Right forelimb (tissue), 1 donor: ENCODE results near the gene MYH11.
"Not testable (repeated sequence)": the region's sequence is repeated elsewhere in the genome, so short reads cannot be mapped to it uniquely, and the experiment has no call there.

Experiments
- DNase-seq: peaks from one replicate; pipeline ENCODE4 v3.0.0-alpha.2; 2018

The MYH11 gene

DNA sequence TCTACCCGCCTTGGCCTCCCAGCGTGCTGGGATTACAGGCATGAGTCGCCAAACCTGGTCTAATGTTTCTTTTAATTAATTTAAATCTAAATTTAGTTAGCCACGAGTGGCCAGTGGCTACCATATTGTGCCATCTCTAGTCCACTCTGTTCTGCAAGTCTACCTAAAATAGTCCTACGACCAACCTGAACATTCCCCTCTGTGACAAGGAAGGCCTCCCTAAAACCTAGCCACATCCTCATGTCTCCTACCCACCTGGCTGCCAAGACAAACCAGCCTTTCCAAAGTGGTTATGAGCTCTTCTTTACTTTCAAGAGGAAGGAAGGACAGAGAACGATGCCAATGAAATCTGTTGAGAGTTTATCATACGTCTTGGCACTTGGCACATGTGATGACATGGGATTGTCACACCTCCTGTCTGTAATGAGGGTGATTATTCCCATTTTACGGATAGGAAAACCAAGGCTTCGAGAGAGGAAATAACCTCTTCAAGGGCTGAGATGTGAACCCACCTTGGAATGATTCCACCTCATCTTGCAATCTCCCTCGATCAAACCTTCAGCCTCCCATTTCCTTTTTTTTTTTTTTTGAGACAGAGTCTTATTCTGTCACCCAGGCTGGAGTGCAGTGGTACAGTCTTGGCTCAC lies 19.7 kb downstream of the MYH11 start:
- no peak for DNase-seq

DNA sequence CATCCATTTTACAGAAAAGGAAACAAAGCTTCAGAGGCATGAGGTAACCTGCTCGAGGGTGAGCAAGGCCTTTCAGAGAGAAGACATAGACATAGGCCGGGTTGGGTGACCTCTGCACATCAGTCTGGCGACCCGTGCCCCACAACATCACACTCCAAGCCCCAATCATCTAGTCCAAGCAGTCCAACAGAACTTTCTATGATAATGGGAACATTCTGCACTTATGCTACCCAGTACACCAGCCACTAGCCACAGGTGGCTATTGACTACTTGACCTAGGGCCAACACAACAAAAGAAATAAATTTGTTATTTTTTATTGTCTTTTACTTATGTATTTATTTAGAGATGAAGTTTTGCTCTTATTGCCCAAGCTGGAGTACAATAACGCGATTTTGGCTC lies 20.8 kb downstream of the MYH11 start:
- no peak for DNase-seq

DNA sequence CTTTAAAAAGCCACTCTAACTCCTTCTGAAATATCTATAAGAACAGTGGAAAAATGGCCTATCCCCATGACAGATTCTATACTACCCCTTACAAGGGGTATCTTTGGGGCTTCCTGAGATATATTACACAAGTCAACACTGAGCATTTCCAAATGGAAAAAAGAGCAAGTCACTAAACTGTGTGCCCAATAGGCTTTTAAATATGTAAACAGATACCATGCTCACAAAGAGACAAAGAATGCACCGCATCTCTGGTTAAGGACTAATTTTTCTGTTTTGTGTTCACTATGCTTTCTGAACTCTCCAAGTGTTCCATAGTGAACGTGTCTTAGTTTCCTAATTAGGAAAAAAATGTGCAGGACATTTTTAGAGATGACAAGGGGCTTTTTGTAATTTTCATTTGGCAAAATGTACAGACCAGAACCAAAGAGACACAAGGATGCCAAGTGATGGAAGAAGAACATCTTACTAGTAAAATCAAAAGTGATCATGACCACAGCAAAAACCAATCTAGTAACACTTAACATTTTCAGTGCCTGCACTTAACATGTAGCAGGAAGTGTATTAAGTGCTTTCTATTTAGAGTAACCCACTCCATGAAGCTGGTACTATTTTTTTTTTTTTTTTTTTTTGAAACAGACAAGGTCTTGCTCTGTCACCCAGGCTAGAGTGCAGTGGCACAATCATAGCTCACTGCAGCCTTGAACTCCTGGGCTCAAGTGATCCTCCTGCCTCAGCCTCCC lies 21.5 kb downstream of the MYH11 start:
- no peak for DNase-seq

DNA sequence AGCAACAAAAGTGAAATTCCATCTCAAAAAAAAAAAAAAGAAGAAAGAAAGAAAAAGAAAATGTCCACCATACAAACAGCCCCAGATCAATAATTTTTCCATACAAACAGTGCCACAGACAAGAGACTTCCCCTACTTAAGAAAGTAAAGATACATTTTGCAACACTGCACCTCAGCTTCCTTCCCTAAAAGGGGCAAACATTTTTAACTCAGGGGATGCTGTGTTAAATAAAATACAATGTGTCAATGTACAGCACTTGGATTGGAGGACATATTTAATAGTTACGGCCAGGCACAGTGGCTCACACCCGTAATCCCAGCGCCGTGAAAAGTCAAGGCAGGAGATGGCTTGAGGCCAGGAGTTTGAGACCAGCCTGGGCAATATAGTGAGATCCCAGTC lies 22.3 kb downstream of the MYH11 start:
- DNase-seq, result no peak

DNA sequence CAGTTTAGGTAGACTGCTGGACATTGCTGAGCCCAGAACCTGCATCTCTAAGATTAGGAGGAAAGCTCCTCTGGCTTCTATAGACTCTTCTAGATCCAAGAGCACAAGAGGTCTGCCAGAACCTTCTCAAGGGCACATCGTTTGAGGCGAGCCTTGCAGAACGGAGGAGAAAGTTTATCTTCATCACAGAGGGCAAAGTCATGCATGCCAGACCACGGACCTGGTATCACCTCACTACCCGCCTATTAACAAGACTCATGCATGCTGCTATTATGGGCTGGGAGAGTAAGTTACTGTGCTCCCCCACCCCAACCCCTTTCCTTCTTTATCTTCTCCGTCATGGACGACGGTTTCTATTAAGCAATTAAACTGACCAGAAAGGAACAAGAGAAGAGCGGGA lies 23.3 kb downstream of the MYH11 start:
- no peak for DNase-seq

DNA sequence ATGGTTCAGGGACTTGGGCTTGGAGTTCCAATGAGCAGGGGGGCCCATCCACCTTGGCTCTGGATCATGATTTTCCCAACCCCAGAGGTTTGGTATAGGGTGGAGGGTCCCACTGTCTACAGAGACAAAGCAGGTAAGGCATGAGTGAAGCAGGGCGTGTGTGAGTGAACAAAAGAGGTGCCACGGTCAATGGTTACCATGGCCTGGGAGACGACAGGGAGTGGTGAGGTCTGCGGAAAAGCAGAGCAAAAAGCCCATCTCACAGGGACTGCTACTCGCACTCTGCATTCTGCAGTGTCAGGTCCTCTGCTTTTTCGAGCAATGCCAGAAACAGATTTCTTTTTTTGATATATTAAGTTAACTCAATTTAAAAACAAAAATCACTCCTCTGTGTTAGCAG lies 24.6 kb downstream of the MYH11 start:
- no peak for DNase-seq

DNA sequence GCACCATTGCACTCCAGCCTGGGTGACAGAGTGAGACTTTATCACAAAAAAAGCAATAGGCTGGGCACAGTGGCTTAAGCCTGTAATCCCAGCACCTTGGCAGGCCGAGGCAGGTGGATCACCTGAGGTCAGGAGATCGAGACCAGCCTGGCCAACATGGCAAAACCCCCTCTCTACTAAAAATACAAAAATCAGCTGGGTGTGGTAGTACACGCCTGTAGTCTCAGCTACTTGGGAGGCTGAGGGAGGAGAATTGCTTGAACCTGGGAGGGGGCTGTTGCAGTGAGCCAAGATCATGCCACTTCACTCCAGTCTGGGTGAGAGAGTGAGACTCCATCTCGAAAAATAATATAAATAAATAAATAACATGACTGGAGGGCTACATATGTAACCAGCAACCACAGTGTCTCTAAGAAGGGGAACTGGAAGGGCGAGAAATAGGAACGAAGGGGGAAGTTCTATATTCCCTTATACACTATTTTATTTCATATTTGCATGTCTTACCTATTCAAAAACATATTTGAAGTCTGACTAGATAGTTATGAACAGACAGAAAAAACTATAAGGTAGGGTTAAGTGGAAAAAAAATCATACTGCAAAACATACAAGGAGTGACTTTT lies 25.9 kb downstream of the MYH11 start:
- no peak for DNase-seq

DNA sequence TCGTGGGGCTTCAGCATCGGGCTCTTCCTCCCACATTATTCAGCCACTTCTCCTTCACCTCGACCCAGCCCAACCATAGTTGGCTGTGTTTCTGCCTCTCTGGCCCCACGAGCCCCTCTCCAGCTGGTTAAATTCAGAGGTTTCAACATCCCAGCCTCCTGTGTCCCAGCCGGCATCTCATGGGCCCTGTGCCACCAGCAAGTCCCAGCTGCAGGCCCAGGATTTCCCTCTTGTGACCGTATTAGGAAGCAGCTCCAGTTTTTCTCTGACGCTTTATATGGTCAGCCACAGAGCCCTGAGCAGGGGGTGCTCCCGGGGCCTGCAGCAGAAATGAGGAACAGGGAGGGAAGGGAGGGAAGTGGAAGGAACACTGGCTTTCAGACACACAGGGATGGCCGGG lies 27.4 kb downstream of the MYH11 start:
- DNase-seq, result no peak

DNA sequence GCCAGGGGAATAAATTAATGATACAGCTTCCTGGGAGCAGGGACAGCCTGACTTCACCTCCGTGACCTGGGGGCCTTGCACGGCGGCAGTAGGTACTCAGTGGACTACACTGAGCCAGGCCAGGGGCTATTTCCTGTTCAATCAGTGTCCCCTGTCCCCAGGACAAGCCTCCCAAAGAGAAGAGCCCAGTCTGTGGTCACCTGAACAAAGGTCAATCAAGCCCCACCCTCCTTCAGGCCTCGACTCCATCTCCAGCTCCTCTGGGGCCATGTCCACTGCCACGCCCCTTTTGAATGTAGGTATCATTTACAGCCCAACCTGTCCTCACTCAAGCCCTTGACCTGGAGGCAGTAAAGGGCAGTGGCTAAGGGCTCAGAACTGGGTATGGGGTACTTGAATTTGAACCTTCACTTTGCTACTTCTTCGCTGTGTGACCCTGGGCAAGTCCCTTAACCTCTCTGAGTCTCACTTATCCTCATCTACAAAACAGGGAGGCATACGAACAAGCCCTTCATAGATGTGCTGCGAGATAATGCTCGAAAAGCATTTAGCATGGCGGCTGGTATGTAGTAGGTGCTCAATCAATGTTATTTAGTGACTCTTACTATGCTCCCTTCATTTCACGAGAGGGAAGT lies 29.0 kb downstream of the MYH11 start:
- no peak for DNase-seq

DNA sequence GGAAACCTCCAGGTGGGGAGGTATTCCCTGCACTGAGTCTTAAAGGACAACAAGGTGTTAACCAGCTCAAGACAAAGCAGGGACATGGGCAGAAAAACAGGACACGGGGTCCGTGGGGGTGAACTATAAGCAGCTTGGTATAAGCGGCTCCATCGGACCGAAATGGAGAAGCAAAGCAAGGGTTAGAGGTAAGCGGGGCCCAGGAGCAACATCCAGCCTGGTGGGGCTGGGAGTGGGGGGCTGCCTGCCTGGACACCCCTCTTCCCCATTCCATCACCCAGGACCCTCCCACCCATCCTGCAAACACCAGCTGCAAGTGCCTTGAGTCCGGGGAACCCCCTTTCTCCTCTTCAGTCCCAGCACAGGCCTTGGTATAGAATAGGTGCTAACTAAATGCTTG lies 29.5 kb downstream of the MYH11 start:
- DNase-seq, result no peak

DNA sequence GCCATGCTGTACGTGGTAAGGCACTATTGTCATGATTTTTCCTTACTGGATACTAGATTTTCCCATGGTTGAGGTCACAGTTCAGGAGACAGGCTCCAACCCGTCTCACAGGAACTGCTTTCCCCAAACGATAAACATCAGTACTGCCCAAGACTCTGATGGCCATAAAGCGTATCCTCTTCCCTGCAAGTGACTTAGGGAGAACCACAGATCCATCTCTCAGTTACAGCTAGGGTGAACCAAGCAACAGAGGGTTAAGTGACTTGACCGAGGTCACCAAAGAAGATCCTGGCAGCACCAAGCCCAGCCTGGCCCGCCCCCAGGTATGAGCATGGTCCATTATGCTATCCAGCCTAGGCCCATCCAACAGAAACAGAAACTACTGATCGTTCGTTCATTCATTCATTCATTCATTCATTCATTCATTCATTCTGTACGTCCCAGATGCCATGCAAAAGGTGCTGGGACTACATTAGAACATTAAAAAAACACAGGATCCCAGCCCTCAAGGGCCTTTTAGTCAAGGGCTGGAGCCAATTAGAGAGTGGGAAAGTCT lies 31.0 kb downstream of the MYH11 start:
- no peak for DNase-seq

DNA sequence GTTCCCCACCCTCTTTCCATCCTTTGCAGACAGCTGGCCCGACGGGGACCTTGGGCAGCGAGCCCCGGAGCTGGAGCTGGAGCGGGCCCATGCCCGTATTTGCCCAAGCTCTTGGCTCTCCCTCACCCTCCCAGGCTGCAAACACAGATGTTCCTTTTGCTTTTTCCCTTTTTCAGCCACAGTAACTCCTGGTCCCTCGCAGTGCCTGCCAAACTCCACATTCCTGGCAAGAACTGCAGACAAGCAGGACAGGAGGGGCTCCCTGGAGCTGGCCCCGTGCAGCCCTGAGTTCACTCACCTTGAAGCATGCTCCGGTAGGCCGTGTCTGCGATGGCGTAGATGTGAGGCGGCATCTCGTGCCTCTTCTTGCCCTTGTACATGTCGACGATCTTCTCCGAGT lies 33.9 kb downstream of the MYH11 start:
- DNase-seq, result peak; percentile 78

DNA sequence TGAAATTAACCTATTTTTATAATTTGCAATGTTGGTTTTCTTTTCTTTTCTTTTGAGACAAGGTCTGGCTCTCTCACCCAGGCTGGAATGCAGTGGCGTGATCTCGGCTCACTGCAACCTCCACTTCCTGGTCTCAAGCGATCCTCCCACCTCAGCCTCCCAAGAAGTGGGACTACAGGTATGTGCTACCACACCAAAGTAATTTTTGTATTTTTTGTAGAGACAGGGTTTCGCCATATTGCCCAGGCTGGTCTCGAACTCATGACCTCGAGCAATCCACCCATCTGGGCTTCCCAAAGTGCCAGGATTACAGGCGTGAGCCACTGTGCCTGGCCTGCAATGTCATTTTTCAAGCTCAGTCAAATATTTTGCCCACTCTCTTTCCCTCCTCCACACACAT lies 36.0 kb downstream of the MYH11 start:
- no peak for DNase-seq

DNA sequence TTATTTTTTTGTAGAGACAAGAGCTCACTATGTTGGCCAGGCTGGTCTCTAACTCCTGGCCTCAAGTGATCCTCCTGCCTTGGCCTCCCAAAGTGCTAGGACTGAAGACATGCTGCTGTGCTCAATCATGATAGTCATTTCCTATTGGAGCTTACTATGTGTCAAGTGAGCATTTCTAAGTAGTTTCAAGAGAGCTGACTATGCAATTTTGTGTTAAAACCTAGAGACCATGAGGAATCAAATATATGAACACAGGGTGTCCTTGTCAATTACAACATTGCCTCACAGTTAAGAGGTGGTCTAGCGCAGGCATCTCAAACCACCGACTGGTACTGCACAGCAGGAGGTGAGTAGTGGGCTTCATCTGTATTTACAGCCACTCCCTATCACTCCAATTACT lies 37.8 kb downstream of the MYH11 start:
- no peak for DNase-seq

DNA sequence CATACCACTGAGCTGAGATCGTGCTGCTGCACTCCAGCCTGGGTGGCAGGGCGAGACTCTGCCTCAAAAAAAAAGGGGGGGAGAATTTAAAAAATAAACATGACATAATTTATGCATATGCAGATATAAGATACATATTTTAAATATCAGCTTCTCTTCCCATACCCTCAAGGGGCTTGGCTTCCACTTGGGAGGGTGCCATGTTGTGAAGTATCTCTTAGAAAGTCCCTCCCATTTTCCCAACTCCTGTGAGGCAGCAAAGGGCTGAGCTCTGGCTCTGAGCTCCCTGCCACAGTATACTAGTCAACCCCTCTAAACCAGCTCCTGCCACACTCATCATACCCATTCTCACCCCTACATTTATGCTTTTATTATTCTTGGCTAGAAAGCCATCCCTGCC lies 39.4 kb downstream of the MYH11 start:
- DNase-seq, result no peak

DNA sequence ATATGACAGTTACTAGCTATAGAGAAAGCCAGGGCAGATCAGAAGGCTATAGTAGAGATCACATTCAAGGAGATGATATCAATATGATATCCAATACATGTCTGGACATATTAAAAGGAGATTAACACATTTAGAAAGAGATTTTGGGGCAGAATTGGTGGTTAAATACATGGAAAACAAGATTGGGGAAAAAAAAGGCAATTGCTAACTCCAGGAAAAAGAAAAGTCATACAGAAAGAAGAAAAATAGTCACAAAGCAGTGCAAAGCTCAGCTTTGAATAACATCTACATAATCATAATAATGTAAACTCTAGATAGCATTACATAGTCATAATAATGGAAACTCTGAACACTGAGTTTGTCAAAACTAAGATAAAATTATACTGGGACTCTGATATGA lies 40.6 kb downstream of the MYH11 start:
- DNase-seq, result no peak

DNA sequence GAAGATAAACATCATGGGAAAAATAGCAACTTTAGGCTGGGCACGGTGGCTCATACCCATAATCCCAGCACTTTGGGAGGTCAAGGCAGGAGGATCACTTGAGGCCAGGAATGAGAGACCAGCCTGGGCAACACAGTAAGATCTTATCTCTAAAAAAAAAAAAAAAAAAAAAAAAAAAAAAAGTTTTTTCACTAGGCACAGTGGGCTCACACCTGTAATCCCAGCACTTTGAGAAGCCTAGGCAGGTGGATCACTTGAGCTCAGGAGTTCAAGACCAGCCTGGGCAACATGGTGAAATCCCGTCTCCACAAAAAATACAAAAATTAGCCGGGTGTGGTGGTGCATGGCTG lies 44.5 kb downstream of the MYH11 start:
- not testable (repeated sequence) for DNase-seq

DNA sequence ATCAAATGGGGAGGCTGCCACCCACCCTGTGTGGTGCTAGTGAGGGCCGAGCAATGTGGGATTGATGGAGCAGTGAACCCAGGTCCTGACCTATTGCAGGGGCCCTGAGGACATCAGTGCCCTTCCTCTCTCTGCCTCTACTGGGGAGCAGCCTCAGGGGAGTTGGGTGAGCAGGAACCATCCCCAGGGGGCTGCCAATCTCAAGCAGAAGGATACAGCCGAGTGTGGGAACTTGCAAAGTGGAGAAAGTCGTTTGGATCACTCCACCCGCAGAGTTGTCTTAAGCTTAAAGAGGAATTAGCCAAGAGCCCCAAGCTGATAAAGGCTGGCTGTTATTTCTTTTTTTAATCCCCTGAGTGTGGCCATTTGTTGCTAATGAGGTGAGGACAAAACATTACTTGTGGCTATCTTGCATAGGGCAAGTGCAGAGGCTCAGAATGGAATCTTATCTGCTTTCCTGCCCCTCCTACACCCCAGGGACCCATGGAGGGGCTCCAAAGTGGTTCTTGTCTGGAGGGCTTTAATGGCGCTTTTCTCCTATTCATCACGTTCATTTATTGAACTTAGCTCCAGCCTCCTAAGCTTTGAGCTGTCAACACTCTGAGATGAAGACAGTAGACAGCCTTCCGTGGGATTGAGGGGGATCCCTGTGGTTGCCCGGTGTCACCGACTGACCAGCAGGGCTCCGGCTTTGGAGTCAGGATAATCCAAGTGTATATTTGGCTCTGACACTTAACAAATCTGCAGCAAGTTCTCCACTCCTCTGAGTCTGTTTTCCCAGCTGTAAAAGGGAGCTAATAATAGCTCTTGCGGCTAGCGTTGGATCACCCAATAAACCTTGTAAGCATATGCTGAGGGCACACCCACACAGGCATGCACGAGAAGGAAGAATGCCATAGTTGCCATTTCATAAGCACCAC lies 45.1 kb downstream of the MYH11 start:
- DNase-seq, result peak; percentile 50

DNA sequence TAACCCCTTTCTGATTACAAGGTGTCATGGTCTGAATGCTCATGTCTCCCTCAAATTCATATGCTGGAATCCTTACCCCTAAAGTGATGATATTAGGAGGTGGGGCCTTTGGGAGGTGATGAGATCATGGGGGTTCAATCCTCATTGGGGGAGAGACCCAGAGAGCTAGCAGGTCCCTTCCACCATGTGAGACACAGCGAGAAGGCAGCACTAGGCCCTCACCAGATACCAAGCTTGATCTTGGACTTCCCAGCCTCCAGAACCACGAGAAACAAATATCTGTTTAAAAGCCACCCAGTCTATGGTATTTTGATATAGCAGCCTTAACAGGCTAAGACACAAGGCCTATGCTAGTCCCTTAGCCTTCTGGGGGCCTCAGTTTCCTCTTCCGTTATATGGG lies 45.9 kb downstream of the MYH11 start:
- no peak for DNase-seq

DNA sequence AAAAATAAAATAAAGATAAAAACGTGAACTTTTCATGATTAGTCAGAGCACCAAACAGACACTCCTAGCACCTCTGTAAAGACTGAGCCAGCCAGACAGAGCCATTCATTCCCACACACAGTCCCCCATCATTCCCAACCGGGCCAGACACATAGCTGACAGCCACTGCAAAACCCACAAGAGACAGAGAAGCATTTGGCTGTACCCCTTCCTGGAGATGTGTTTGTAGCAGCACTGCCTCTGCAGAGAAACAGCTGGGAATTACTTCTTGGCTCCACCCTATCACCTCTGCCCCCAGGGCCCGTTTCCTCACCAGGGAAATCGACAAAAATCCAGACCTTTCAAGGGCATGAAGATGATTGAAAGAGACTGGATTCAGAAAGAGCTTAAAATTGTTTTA lies 46.4 kb downstream of the MYH11 start:
- DNase-seq, result no peak

DNA sequence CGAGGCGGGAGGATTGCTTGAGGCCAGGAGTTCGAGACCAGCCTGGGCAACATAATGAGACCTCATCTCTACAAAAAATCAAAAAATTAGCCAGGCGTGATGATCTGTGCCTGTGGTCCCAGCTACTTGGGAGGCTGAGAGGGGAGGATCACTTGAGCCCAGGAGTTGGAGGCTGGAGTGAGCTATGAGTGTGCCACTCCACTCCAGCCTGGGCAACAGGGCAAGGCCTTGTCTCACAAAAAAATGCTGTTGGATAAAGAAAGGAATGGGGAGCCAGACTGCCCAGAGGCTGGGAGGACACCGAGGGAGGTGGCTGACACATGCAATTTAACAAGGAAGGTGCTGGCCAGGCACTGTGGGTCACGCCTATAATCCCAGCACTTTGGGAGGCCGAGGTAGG lies 47.5 kb downstream of the MYH11 start:
- not testable (repeated sequence) for DNase-seq

DNA sequence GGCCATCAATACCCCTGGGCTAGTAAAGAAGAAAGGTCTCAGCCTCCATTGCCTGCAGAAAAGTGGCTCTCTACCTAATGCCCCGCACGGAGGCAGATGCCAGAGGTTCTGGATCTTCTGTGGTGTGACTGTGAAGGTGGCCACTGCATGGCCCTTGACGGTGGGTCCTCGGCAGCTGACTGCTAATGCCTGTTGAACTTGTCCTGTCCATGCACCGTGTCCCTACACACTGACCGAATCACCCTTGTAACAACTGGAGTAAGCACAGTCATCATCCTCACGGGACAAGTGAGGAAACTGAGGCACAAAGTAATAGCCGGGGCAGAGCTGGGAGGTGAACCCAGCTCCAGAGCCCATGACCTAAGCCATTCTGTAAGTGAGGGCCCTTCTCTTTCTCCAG lies 48.8 kb downstream of the MYH11 start:
- no peak for DNase-seq

DNA sequence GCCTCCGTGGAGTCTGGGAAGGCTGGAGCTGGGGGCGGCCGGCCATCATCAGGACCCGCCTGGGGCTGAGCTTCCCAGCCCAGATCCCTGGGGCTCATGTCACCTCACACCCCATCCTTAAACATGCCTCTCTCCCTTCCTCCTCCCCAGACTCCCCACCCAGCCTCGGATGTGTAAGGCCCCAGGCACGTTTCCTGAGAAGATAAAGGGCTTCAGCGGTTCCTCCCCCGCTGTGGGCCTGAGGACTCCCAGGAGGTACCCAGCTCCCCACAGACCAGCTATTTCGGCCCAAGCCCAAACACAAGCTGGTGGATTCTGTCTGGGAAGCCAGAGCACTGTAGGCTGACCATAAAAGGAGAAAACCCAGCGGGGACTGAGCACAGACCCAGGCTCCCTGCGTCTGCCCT lies 49.2 kb downstream of the MYH11 start:
- DNase-seq, result no peak
